ENCODE measurements around the gene USP36.

The USP36 gene

DNA sequence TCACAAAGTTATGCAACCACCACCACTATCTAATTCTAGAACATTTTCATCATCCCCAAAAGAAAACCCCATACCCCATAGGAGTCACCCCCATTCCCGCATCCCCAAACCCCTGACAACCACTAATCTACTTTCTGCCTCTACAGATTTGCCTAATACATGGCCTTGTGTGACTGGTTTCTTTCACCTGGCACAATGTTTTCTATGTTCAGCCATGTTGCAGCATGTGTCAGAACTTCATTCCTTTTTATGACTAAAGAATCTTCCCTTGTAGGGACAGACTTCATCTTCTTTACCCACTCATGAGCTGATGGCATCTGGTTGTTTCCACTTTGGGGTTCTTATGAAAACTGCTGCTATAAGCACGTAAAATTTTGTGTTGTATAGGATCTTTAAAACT lies 93.1 kb downstream of the USP36 start:
- Histone ChIP-seq H3K4me1 (ENCODE audit: control insufficient read depth, insufficient read depth, low read length) (peaks cover 50% of the 10 kb centered on the region), H3K9me3 (ENCODE audit: control insufficient read depth, low read length) (no peaks in the 10 kb centered on the region), H3K4me3 (ENCODE audit: low read length) (no peak overlapping the region), H3K27me3 (ENCODE audit: control insufficient read depth, insufficient read depth, low read length) (no peaks in the 10 kb centered on the region), H3K36me3 (ENCODE audit: control insufficient read depth, insufficient read depth, low read length) (no peaks in the 10 kb centered on the region), H3K9ac (ENCODE audit: low read length) (no peak overlapping the region)

DNA sequence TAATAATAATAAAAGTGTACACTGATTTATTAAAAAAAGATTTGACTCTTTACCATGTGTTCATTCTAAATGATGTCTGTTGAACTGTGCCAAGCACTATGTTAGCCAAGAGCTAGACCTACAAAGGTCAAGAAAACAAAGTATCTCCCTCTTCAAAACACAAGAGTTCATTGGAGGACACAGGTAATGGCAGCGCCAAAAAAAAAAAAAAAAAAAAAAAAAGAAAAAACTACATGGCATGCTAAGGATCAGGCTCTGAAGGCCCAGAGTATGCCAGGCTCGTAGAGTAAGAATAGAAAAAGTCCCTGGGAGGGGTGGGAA lies 93.7 kb downstream of the USP36 start:
- Histone ChIP-seq H3K36me3 (ENCODE audit: control insufficient read depth, insufficient read depth, low read length) (no peaks in the 10 kb centered on the region), H3K9me3 (ENCODE audit: control insufficient read depth, low read length) (no peaks in the 10 kb centered on the region), H3K27me3 (ENCODE audit: control insufficient read depth, insufficient read depth, low read length) (no peaks in the 10 kb centered on the region), H3K4me1 (ENCODE audit: control insufficient read depth, insufficient read depth, low read length) (peaks cover 50% of the 10 kb centered on the region), H3K4me3 (ENCODE audit: low read length) (no peak overlapping the region), H3K9ac (ENCODE audit: low read length) (no peak overlapping the region)

DNA sequence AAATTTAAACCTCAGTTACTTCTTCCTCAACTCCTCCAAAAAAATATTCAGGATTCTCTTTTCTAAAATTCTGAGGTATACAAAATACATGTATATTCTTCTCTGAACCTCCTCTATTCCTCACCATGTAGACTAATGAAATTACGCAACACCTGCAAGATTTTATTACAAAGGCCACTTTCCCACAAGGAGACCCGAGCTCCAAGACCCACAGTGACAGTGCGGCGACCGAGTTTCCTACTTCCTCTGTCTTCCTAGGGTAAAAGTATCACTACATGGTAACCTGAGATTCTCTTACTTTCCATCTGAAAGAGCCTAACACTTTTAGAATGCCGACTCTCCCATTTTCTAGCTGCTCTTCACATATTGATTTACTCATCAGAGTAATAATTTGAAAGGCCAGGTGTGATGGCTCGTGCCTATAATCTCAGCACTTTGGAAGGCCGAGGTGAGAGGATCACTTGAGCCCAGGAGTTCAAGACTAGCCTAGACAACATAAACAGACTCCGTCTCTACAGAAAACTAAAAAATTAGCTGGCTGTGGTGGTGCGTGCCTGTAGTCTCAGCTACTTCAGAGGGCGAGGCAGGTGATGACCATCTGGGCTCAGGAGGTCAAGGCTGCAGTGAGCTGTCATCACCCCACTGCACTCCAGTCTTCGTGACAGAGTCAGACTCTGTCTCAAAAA lies 94.2 kb downstream of the USP36 start:
- no peak overlapping the region for H3K9ac ChIP-seq (ENCODE audit: low read length)
- no peaks in the 10 kb centered on the region for H3K27me3 ChIP-seq (ENCODE audit: control insufficient read depth, insufficient read depth, low read length)
- H3K36me3 ChIP-seq (ENCODE audit: control insufficient read depth, insufficient read depth, low read length) = no peaks in the 10 kb centered on the region
- H3K9me3 ChIP-seq (ENCODE audit: control insufficient read depth, low read length) = no peaks in the 10 kb centered on the region
- peaks cover 55% of the 10 kb centered on the region for H3K4me1 ChIP-seq (ENCODE audit: control insufficient read depth, insufficient read depth, low read length)
- no peak overlapping the region for H3K4me3 ChIP-seq (ENCODE audit: low read length)
